Choroid plexus epithelial cell (primary cell): Measurements from ENCODE around the gene ITGA5.

Source experiments
- DNase-seq: peaks from one replicate; pipeline ENCODE4 v3.0.0-alpha.2; 2010; ENCODE audit warnings: low read depth
- H3K4me3 ChIP-seq: 2 replicates; pipeline ENCODE4 v1.5.1; 2011; ENCODE audit warnings: low read depth, mild to moderate bottlenecking, control low read depth, low read length, moderate library complexity
- TF ChIP-seq, protein P1 (sequence below): conservative IDR thresholded peaks from 2 replicates; pipeline ENCODE4 v1.5.1; 2011; ENCODE audit warnings: low read depth, mild to moderate bottlenecking, control low read depth, inconsistent platforms, low read length, moderate library complexity

Gene ITGA5

DNA sequence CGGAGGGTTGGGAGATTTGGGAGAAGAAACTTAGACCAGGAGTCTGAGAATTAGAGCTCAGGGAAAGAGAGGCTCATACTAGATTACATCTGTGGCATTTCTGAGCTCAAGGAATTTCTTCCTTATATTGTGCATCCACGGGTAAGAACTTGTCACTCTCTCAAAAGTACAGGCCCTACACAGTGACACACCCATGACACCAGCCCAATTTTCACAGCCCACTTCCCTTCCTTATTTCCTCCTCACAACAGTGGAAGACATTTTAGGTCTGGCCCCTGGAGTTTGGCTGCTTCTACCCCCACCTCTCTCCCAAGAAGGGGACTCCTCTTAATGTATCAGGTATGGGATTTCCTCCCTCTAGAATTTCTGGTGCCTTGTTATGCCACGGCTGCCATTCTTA, 25.3 kb downstream of the ITGA5 start:
- TF ChIP-seq, protein P1, sequence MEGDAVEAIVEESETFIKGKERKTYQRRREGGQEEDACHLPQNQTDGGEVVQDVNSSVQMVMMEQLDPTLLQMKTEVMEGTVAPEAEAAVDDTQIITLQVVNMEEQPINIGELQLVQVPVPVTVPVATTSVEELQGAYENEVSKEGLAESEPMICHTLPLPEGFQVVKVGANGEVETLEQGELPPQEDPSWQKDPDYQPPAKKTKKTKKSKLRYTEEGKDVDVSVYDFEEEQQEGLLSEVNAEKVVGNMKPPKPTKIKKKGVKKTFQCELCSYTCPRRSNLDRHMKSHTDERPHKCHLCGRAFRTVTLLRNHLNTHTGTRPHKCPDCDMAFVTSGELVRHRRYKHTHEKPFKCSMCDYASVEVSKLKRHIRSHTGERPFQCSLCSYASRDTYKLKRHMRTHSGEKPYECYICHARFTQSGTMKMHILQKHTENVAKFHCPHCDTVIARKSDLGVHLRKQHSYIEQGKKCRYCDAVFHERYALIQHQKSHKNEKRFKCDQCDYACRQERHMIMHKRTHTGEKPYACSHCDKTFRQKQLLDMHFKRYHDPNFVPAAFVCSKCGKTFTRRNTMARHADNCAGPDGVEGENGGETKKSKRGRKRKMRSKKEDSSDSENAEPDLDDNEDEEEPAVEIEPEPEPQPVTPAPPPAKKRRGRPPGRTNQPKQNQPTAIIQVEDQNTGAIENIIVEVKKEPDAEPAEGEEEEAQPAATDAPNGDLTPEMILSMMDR = no peak
- DNase-seq = no peak
- H3K4me3 ChIP-seq = no peak overlapping the region

DNA sequence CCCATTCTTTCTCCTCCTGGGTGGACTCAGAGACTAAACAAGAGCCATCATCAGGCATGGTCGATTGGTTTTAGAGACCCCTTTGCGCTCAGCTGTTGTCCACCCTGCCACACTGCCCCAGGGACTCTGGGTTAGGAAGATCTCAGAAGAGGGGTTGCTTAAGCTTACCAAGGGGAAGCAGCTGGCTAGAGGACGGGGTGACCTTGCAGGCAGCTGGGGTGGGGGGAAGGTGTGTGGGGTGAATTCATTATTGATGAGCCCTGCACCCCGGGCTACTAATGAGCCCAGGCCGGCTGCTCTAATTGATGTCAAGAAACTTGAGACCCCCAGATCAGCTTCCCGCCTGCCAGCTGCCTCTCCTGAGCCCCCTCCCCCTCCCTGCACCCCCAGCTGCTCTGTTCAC, 25.9 kb downstream of the ITGA5 start:
- H3K4me3 ChIP-seq = no peak overlapping the region
- DNase-seq = no peak
- TF ChIP-seq, protein P1 = no peak

DNA sequence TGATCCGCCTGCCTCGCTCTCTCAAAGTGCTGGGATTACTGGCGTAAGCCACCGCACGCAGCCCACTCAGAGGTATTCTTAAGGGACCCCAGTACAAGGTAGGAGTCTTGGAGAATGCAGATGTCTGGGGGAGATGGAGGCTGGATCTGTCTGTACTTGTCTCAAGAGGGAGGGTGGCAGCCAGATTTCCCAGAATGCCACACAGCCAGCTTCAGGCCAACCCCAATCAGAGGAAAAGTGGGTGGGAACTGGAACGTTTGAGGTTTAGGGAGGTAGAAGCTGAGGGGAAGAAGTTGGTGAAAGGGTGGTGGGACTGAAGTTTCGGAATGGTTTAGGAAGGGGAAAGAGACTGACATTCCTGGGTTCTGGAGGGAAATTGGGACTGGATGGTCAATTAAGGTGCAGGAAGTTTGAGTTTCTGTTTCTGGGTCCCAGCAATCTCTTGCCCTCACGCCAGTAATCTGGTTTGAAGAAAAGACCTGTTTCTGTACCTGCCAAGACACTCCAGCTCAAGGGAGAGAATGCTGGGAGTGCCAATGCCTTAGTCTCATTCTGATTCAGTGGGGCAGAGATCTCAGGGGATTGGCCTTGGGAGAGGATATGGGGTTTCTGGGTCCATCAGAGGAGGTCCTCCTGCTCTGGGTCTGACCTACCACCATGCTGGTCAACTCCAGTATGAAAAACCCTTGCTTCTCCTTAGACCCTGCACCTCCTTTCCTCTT, 26.4 kb downstream of the ITGA5 start:
- no peak overlapping the region for H3K4me3 ChIP-seq
- DNase-seq = no peak
- TF ChIP-seq, protein P1 = no peak

DNA sequence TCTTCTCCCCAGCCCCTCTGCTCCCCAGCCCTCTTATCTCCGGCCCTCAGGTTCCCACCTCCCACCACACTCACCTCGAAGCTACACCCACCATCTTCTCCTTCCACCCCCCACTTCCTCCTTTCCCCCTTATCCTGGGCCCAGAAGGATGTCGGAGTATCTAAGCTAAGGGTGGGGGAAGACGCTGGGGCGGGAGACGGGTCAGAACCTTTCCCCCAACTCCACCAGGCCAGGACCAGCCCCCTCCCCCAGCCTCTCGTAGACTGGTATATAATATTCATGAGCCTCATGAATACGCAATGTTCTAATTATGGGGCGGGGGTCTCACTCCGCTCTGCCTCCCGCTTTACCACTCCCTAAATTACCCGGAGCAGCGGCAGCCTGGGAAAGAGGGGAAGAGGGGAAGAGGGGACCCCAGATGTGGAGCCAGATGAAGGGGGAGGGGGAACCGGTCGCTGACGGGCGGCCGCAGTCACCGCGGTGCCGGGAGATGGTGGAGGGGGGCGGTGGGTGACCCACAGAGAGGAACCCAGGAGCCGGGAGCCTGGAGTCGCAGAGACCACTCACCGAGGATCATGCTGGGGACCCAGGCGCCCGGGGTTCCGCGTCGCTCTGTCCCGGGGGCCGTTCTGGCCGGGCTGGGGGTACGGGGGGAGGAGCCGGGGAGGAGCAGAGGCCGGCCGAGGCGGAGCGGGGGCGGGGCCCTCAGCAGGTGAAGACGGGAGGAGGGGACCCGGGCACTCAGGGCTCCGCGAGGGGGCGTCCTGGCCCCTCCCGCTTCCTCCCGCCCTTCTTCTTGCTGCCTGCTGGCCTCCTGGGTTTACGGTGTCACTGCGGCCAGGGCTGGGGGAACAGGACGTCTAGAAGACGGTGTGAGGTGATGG, 28.2 kb downstream of the ITGA5 start:
- peak overlapping the region; percentile 50 for H3K4me3 ChIP-seq
- peak; percentile 23 for DNase-seq
- TF ChIP-seq, protein P1 = peak; percentile 26

DNA sequence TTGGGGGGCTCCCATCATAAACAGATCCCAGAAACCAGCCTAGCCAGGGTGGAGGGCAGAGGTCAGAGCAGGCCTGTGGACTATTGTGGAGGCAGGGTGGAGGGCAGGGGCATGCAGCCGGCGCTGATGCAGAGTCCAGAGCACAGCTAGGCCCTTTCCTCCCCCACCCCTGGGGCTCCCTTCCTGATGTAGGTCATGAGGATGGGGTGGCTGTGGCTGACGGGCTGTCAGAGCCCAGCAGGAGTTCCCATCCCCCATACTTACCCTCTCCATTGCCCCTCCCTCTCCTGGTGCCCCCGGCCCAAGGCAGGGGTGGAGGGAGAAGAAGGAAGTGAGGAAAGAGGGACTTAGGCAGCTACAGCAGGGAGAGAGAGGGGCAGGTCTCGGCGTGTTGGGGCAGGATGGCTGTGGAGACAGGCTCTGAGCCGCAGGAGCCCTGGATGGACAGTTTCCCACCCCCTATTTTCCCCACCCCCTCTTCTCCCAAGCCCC, 28.8 kb downstream of the ITGA5 start:
- TF ChIP-seq, protein P1 = no peak
- H3K4me3 ChIP-seq = no peak overlapping the region
- no peak for DNase-seq

DNA sequence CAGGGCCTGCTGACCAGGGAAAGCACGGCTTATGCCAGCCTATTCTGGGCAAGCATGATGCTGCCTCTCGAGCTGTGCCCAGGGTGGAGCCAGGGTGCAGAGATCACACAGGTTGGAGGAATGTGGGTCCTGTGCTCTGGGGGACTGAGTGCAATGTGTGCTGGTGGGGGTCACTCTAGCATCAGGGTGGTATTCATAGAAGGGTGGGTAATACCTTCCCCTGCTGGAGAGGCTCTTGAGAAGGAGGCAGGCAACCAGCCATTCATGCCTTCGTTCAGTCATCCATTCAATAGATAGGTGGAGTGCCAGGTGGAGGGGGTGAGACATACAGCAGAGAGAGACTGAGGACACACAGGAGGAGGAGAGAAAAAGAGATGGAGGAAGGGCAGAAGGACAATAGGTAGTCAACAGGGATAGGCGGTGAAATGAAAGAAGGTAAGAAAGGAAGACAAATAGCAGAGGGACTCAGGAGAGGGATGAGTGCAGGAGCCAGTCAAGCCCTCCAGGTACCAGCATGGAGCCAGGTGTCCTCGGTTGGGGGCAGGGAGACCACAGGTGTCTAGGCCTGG, 29.4 kb downstream of the ITGA5 start:
- H3K4me3 ChIP-seq = no peak overlapping the region
- TF ChIP-seq, protein P1 = no peak
- no peak for DNase-seq
